VCaP (cell line): ENCODE measurements around the gene C19orf85.

Source experiments
- H3K27ac ChIP-seq: fragments of 450-650 bp; 2 replicates; pipeline ENCODE4 v1.5.1; 2017
- CTCF ChIP-seq: fragments of 450-650 bp; conservative IDR thresholded peaks from 2 replicates; pipeline ENCODE4 v1.5.1; 2017; ENCODE audit warnings: mild to moderate bottlenecking, moderate library complexity

The C19orf85 gene

GRCh38 chr19:55464662-55465054, at the start of gene C19orf85:
Gene C19orf85, minus strand, starts transcription at chr19:55464751. Its CDS starts 197 bp downstream, at chr19:55464554.
- no peak within 1 kb of the TSS for H3K27ac ChIP-seq

GRCh38 chr19:55508120-55508519, 43.6 kb upstream of the C19orf85 start:
- H3K27ac ChIP-seq, result no peak overlapping the region
- TF ChIP-seq CTCF, result no peak

More at GRCh38 chr19:55464662-55465054, at the start of gene C19orf85:
- TF ChIP-seq CTCF, result no peak

GRCh38 chr19:55504981-55505380, 40.4 kb upstream of the C19orf85 start:
- no peak for TF ChIP-seq CTCF
- H3K27ac ChIP-seq, result no peak overlapping the region

GRCh38 chr19:55504252-55504603, 39.7 kb upstream of the C19orf85 start:
- H3K27ac ChIP-seq, result no peak overlapping the region
- TF ChIP-seq CTCF, result peak; percentile 28

- TF ChIP-seq CTCF, result peak; percentile 91
- H3K27ac ChIP-seq, result no peak overlapping the region
Measured at GRCh38 chr19:55503502-55504251, 39.1 kb upstream of the C19orf85 start.

GRCh38 chr19:55503157-55503501, 38.6 kb upstream of the C19orf85 start:
- no peak overlapping the region for H3K27ac ChIP-seq

More at GRCh38 chr19:55503157-55503501, 38.6 kb upstream of the C19orf85 start:
- TF ChIP-seq CTCF, result no peak
